ENCODE results near the gene CCNT1. TPM values are rescaled to one million over a fixed set of nuclear protein-coding genes. Genes with fewer than 3 reads are reported as not detected.

The CCNT1 gene
- total RNA-seq, 1 experiment from 2014 or later, result 51.8 TPM

GRCh38 chr12:48688836-48689235 is 27.7 kb downstream of the CCNT1 start:
- no peaks in the 10 kb centered on the region for H3K9me3 ChIP-seq (ENCODE audit: low read depth, low read length, poor library complexity, severe bottlenecking)
- no peaks in the 10 kb centered on the region for H3K27me3 ChIP-seq (replicated peaks; ENCODE audit: insufficient read depth, low read depth, low read length, poor library complexity)
- DNase-seq (ENCODE audit: low spot score), result no peak
- H3K27ac ChIP-seq (ENCODE audit: low read depth, low read length, poor library complexity, severe bottlenecking), result no peak overlapping the region
- no peaks in the 10 kb centered on the region for H3K4me1 ChIP-seq (ENCODE audit: insufficient read depth, low read length, poor library complexity, severe bottlenecking)
- CTCF ChIA-PET, result no interaction called here
- TF ChIP-seq CTCF (conservative IDR thresholded peaks at IDR 0.05; ENCODE audit: low read depth, low read length), result no peak
- TF ChIP-seq EZH2 (IDR thresholded peaks at IDR 0.05; ENCODE audit: borderline replicate concordance, low read depth, low read length, poor library complexity, severe bottlenecking), result no peak
- H3K4me3 ChIP-seq (ENCODE audit: low read depth, low read length, poor library complexity, severe bottlenecking), result no peak overlapping the region
- POLR2A ChIA-PET (ENCODE audit: low non-redundant PET), result no interaction called here
- H3K36me3 ChIP-seq (ENCODE audit: insufficient read depth, low read length, poor library complexity, severe bottlenecking), result peaks cover 45% of the 10 kb centered on the region
- TSS peak; percentile 6 for BruUV-seq (replicated peaks)
- intact Hi-C loops (cut with micrococcal nuclease; ENCODE audit: unreplicated experiment), result no loop called here

- H3K36me3 ChIP-seq (ENCODE audit: insufficient read depth, low read length, poor library complexity, severe bottlenecking), result peaks cover 32% of the 10 kb centered on the region
These were observed 28.9 kb downstream of the CCNT1 start for GRCh38 chr12:48687592-48687991.

GRCh38 chr12:48686615-48687334 is 29.7 kb downstream of the CCNT1 start:
- BruUV-seq (replicated peaks), result no TSS peak
- H3K9me3 ChIP-seq (ENCODE audit: low read depth, low read length, poor library complexity, severe bottlenecking), result no peaks in the 10 kb centered on the region
- H3K4me1 ChIP-seq (ENCODE audit: insufficient read depth, low read length, poor library complexity, severe bottlenecking), result no peaks in the 10 kb centered on the region
- TF ChIP-seq CTCF (conservative IDR thresholded peaks at IDR 0.05; ENCODE audit: low read depth, low read length), result no peak
- TF ChIP-seq EZH2 (IDR thresholded peaks at IDR 0.05; ENCODE audit: borderline replicate concordance, low read depth, low read length, poor library complexity, severe bottlenecking), result no peak
- no peak overlapping the region for H3K4me3 ChIP-seq (ENCODE audit: low read depth, low read length, poor library complexity, severe bottlenecking)
- CTCF ChIA-PET, result no interaction called here
- intact Hi-C loops (cut with micrococcal nuclease; ENCODE audit: unreplicated experiment), result no loop called here
- no peaks in the 10 kb centered on the region for H3K27me3 ChIP-seq (replicated peaks; ENCODE audit: insufficient read depth, low read depth, low read length, poor library complexity)
- DNase-seq (ENCODE audit: low spot score), result no peak
- no peak overlapping the region for H3K27ac ChIP-seq (ENCODE audit: low read depth, low read length, poor library complexity, severe bottlenecking)
- H3K36me3 ChIP-seq (ENCODE audit: insufficient read depth, low read length, poor library complexity, severe bottlenecking), result peaks cover 26% of the 10 kb centered on the region
- POLR2A ChIA-PET (ENCODE audit: low non-redundant PET), result no interaction called here

More at GRCh38 chr12:48687592-48687991, 28.9 kb downstream of the CCNT1 start:
- no TSS peak for BruUV-seq (replicated peaks)
- no peak for TF ChIP-seq CTCF (conservative IDR thresholded peaks at IDR 0.05; ENCODE audit: low read depth, low read length)
- TF ChIP-seq EZH2 (IDR thresholded peaks at IDR 0.05; ENCODE audit: borderline replicate concordance, low read depth, low read length, poor library complexity, severe bottlenecking), result no peak
- intact Hi-C loops (cut with micrococcal nuclease; ENCODE audit: unreplicated experiment), result no loop called here
- Histone ChIP-seq H3K4me1 (ENCODE audit: insufficient read depth, low read length, poor library complexity, severe bottlenecking) (no peaks in the 10 kb centered on the region), H3K9me3 (ENCODE audit: low read depth, low read length, poor library complexity, severe bottlenecking) (no peaks in the 10 kb centered on the region), H3K4me3 (ENCODE audit: low read depth, low read length, poor library complexity, severe bottlenecking) (no peak overlapping the region), H3K27ac (ENCODE audit: low read depth, low read length, poor library complexity, severe bottlenecking) (no peak overlapping the region), H3K27me3 (replicated peaks; ENCODE audit: insufficient read depth, low read depth, low read length, poor library complexity) (no peaks in the 10 kb centered on the region)
- CTCF ChIA-PET, result no interaction called here
- no peak for DNase-seq (ENCODE audit: low spot score)
- POLR2A ChIA-PET (ENCODE audit: low non-redundant PET), result no interaction called here

Measured in A673 (cell line).